ENCODE data around the gene CEBPE.

- TF ChIP-seq CTCF (conservative IDR thresholded peaks at IDR 0.05; ENCODE audit: low read length): peak; percentile 100
- TF ChIP-seq EZH2phosphoT487 (IDR thresholded peaks at IDR 0.05; ENCODE audit: borderline replicate concordance, low read depth, low read length): no peak
Measured at GRCh38 chr14:23120541-23121251, 1.6 kb upstream of the CEBPE start.
